NCI-H2171 (cell line): ENCODE results near the gene RASSF7.

ENCODE experiments used
- DNase-seq: peaks from one replicate; lab custom pipeline; 2025; lab: John Stamatoyannopoulos, UW

RASSF7 gene

GRCh38 chr11:551596-551995 lies 9.2 kb upstream of the RASSF7 start:
- DNase-seq, result no peak

- DNase-seq, result no peak
Observed at GRCh38 chr11:553083-553987, 7.4 kb upstream of the RASSF7 start.

GRCh38 chr11:553988-554340 lies 6.8 kb upstream of the RASSF7 start:
- DNase-seq, result no peak

- peak; percentile 66 for DNase-seq
Observed at GRCh38 chr11:554428-555226, 6.1 kb upstream of the RASSF7 start.

GRCh38 chr11:555227-555779 lies 5.5 kb upstream of the RASSF7 start:
- DNase-seq, result no peak

- DNase-seq, result no peak
Observed at GRCh38 chr11:555780-556661, 4.7 kb upstream of the RASSF7 start.

- no peak for DNase-seq
Observed at GRCh38 chr11:556662-557256, 4.0 kb upstream of the RASSF7 start.

- no peak for DNase-seq
Observed at GRCh38 chr11:557328-558132, 3.2 kb upstream of the RASSF7 start.

GRCh38 chr11:558503-558902 lies 2.3 kb upstream of the RASSF7 start:
- no peak for DNase-seq

GRCh38 chr11:559020-559620 lies 1.6 kb upstream of the RASSF7 start:
- DNase-seq, result no peak

GRCh38 chr11:559712-560304 lies 962 bp upstream of the RASSF7 start:
- no peak for DNase-seq

GRCh38 chr11:561148-562003 lies 606 bp downstream of the RASSF7 start:
- DNase-seq, result no peak

GRCh38 chr11:562046-562645 lies 1.4 kb downstream of the RASSF7 start:
- no peak for DNase-seq

- no peak for DNase-seq
Observed at GRCh38 chr11:563066-563811, 2.5 kb downstream of the RASSF7 start.

- no peak for DNase-seq
Observed at GRCh38 chr11:563812-564578, 3.2 kb downstream of the RASSF7 start.

- DNase-seq, result no peak
Observed at GRCh38 chr11:565921-566509, 5.2 kb downstream of the RASSF7 start.
